ENCODE results near the gene DHH. TPM values are rescaled to one million over a fixed set of nuclear protein-coding genes. Genes with fewer than 3 reads are reported as not detected.

DHH gene
- total RNA-seq, 1 donor, result not detected

DNA sequence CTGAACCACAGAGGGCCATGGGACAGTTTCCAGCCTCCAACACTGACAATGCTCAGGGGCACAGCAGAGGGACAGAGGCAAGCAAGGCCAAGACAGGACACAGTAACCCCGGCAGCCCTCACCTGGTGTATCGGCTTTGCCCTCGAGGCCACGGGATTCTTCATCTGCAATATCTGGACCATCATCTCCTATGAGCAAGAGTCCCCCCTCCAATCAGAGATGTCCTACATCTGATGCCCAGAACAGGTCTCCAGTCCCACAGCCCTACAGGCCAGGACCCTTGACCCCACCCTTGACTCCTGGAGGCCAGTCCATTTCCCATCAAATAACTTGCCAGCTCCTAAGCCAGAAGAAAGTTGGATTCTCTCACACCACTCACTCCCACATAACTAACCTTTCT, 51.4 kb downstream of the DHH start:
- DNase-seq (ENCODE audit: low read depth), result no peak
- no peak overlapping the region for H3K4me3 ChIP-seq (ENCODE audit: low read depth, low read length)
- no peak for TF ChIP-seq CTCF (IDR thresholded peaks at IDR 0.05; ENCODE audit: insufficient read depth, low read depth, low read length)

DNA sequence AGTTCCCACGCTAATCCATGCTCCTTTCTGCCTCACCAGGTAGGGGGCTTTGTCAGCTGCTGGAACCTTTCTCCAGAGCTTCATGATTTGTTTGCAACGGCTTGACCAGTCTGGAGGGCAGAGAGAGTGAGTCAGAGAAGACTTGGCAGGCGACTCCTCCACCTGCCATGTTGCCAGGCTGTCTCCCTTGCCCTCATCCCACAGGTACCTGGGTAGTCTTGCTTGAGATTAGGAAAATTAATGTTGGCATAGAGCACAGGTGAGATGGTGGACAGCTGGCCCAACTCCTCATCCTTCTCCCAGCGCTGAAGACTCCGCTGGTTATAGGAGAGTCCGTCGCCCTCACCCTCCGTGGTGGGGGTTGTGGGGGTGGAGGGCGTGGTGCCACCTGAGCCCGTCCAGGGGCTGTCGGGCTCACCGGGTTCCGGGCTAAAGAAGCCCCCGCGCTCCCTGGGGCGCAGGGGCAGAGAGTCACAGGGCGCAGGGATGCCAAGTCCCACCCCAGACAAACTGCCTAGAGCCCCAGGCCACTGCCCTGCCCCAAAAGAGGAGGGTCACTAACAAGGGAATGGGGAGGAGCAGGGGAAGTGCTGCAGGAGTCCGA, 52.6 kb downstream of the DHH start:
- TF ChIP-seq CTCF (IDR thresholded peaks at IDR 0.05; ENCODE audit: insufficient read depth, low read depth, low read length), result no peak
- no peak overlapping the region for H3K4me3 ChIP-seq (ENCODE audit: low read depth, low read length)
- DNase-seq (ENCODE audit: low read depth), result no peak

- no peak for TF ChIP-seq CTCF (IDR thresholded peaks at IDR 0.05; ENCODE audit: insufficient read depth, low read depth, low read length)
- no peak for DNase-seq (ENCODE audit: low read depth)
- no peak overlapping the region for H3K4me3 ChIP-seq (ENCODE audit: low read depth, low read length)
Measured at GRCh38 chr12:49041036-49041880, 53.3 kb downstream of the DHH start.

- no peak overlapping the region for H3K4me3 ChIP-seq (ENCODE audit: low read depth, low read length)
- no peak for DNase-seq (ENCODE audit: low read depth)
- TF ChIP-seq CTCF (IDR thresholded peaks at IDR 0.05; ENCODE audit: insufficient read depth, low read depth, low read length), result no peak
Measured at GRCh38 chr12:49040364-49040855, 54.2 kb downstream of the DHH start.

DNA sequence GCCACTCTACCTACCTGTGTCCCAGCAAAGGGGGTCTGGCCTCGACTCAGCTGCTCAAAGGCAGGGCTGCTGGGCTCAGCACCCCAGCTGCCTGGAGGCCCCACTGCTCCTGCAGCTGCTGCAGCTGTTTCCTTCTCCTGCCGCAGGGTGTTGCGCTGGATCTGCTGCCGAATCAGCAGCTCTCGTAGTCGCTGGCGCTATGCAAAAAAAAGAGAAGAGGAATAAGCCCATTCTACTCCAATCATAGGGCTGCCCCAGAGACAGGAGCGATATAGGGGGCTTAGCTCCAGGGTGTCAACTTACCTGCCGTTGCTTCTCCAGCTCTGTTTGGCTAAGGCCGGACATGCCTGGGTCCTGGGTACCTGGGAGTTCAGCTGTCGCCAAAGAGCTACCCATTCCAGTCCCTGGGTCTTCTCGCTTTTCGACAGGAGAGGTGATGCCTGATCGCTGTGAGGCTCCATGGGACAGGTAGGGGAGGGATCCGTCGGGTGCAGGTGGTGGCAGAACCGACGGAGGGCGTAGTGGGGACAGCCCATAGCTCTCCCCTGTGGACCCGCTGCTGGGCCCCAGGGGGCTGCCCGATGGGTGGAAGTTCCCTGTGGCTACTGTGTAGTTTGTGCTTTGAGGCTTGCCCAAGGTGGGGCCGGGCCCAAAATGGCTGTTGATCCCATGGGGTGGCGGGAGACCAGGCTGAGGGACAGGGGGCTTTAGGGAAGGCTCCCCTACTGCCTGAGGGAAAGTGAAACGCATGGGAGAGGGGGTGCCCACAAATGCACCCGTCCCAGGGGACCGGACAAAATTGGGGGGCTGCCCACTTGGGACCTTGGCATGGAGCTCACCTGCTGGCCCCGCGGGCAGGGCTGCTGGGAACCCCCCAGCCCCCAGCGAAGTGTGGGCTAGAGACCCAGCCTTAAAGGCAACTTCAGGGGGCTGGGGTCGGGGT, 54.9 kb downstream of the DHH start:
- DNase-seq (ENCODE audit: low read depth), result no peak
- no peak overlapping the region for H3K4me3 ChIP-seq (ENCODE audit: low read depth, low read length)
- no peak for TF ChIP-seq CTCF (IDR thresholded peaks at IDR 0.05; ENCODE audit: insufficient read depth, low read depth, low read length)

DNA sequence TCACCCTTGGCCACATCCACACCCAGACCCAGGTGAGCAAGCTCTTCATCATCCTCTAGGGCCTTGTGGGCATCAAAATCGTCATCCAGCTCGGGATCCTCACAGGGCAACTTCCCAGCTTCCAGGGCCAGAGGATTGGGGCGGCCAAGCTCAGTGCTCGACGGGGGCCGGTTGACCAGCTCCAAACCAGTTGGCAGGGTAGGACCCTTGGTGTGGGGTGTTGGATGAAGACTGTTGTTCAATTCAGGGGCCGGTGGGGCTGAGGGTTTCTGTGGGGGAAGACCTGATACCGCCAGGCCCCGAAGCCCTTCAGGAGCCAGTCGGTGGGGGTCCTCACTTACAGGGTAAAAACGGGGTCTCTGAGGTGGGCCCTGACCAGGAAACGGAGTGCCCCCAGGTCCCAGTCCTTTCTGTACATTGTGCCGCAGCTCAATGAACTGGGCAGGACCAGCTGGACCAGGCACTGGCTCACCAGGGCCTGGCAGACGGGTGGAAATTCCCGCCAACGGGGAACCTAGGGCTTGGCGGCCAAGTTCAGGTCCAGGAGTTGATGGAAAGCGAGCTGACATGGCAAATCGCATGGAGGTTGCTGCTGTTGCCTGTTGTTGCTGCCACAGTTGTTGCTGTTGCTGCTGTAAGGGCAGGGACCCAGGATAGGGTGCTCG, 56.2 kb downstream of the DHH start:
- no peak for TF ChIP-seq CTCF (IDR thresholded peaks at IDR 0.05; ENCODE audit: insufficient read depth, low read depth, low read length)
- no peak overlapping the region for H3K4me3 ChIP-seq (ENCODE audit: low read depth, low read length)
- DNase-seq (ENCODE audit: low read depth), result no peak

All from fibroblast of villous mesenchyme (primary cell).